DOHH2 (cell line): ENCODE data around the gene DHX30.

Experiments used
- EZH2phosphoT487 ChIP-seq: fragments of 200-600 bp; sonication (generic); IDR thresholded peaks from 2 replicates; pipeline ENCODE4 v1.6.1; 2017; ENCODE audit warnings: borderline replicate concordance, mild to moderate bottlenecking, antibody characterized with exemption, low read length, moderate library complexity, mixed read lengths
- TF ChIP-seq, protein P1 (sequence below): fragments of 200-600 bp; sonication (generic); IDR thresholded peaks from one replicate; pipeline ENCODE4 v1.5.1; 2014; ENCODE audit warnings: antibody characterized with exemption, mild to moderate bottlenecking, low read depth, low read length; ENCODE audit not compliant: poor library complexity, severe bottlenecking

DNA sequence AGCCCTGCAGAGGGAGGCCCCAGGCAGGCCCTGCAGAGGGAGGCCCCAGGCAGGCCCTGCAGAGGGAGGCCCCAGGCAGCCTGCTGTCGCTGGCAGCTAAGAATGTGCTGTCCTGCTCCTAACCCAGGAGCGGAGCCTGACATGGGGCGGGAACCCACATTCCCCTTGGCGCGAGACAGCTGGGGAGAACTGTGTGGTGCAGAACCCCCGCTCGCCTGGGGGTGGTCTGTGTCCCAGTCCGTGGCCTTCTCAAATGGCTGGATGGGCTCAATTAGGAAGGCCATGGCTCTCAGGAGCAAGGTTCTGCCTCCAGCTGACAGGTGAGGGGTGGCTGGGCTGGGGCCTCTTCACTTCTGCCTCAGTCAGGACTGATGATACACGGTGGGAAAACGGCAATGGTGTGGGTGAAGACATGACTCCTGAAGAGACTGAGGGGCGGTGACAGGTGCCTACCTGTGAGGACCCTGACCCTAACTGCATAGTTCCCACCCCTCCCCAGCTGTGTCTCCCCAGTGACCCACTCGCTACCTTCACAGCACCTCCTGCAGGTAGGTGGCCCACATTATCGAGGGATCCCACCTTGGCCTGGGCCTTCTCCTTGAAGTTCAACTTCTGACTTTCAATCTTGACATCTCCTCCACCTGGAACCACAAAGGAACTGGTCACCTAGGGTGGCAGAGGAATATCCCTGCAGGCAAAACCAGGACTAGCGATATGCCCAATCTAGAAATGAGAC is 52.0 kb downstream of the DHX30 start:
- TF ChIP-seq, protein P1, sequence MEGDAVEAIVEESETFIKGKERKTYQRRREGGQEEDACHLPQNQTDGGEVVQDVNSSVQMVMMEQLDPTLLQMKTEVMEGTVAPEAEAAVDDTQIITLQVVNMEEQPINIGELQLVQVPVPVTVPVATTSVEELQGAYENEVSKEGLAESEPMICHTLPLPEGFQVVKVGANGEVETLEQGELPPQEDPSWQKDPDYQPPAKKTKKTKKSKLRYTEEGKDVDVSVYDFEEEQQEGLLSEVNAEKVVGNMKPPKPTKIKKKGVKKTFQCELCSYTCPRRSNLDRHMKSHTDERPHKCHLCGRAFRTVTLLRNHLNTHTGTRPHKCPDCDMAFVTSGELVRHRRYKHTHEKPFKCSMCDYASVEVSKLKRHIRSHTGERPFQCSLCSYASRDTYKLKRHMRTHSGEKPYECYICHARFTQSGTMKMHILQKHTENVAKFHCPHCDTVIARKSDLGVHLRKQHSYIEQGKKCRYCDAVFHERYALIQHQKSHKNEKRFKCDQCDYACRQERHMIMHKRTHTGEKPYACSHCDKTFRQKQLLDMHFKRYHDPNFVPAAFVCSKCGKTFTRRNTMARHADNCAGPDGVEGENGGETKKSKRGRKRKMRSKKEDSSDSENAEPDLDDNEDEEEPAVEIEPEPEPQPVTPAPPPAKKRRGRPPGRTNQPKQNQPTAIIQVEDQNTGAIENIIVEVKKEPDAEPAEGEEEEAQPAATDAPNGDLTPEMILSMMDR, result peak; percentile 32
- no peak for TF ChIP-seq EZH2phosphoT487
